ENCODE data around the gene ZNF710.

The ZNF710 gene

GRCh38 chr15:89985111-89985510 is 16.0 kb upstream of the ZNF710 start:
- no peaks in the 10 kb centered on the region for H3K36me3 ChIP-seq (ENCODE audit: control insufficient read depth, low read length)
- H3K4me1 ChIP-seq (ENCODE audit: control insufficient read depth, low read length): no peaks in the 10 kb centered on the region
- H3K27ac ChIP-seq (ENCODE audit: low read depth, low read length): no peak overlapping the region
- H3K79me2 ChIP-seq (ENCODE audit: control insufficient read depth, low read length): no peaks in the 10 kb centered on the region
- no peaks in the 10 kb centered on the region; the same call in 1 of the 2 replicates for H3K9me3 ChIP-seq (ENCODE audit: control insufficient read depth, insufficient read depth, low read length)
- no peak overlapping the region for H3K4me3 ChIP-seq (ENCODE audit: low read length)
- TF ChIP-seq EZH2phosphoT487 (IDR thresholded peaks at IDR 0.05; ENCODE audit: borderline replicate concordance, low read length) (no peak), CTCF (IDR thresholded peaks at IDR 0.05; ENCODE audit: low read depth, low read length, poor library complexity, severe bottlenecking) (no peak)
- H3K27me3 ChIP-seq (ENCODE audit: control insufficient read depth, low read length): peaks cover 10% of the 10 kb centered on the region; the same call in 1 of the 2 replicates
- no peaks in the 10 kb centered on the region for H4K20me1 ChIP-seq (ENCODE audit: control insufficient read depth, insufficient read depth, low read depth, low read length)
- no peaks in the 10 kb centered on the region for H3F3A ChIP-seq (ENCODE audit: control insufficient read depth, insufficient read depth)
- H3K4me2 ChIP-seq (ENCODE audit: low read length): no peak overlapping the region
- no peaks in the 10 kb centered on the region for H3K9me2 ChIP-seq (replicated peaks; ENCODE audit: control insufficient read depth, low read length)

GRCh38 chr15:89991312-89991711 is 9.8 kb upstream of the ZNF710 start:
- no peaks in the 10 kb centered on the region for H3K79me2 ChIP-seq (ENCODE audit: control insufficient read depth, low read length)
- peaks cover 3% of the 10 kb centered on the region; the same call in 1 of the 2 replicates for H3K27me3 ChIP-seq (ENCODE audit: control insufficient read depth, low read length)
- no peak for TF ChIP-seq CTCF (IDR thresholded peaks at IDR 0.05; ENCODE audit: low read depth, low read length, poor library complexity, severe bottlenecking)
- TF ChIP-seq EZH2phosphoT487 (IDR thresholded peaks at IDR 0.05; ENCODE audit: borderline replicate concordance, low read length): no peak
- no peaks in the 10 kb centered on the region for H3K36me3 ChIP-seq (ENCODE audit: control insufficient read depth, low read length)
- H3K9me3 ChIP-seq (ENCODE audit: control insufficient read depth, insufficient read depth, low read length): no peaks in the 10 kb centered on the region
- H4K20me1 ChIP-seq (ENCODE audit: control insufficient read depth, insufficient read depth, low read depth, low read length): no peaks in the 10 kb centered on the region
- 0 out of 2 replicates have a peak, but pooled peaks cover under 1% of the 10 kb centered on the region for H3F3A ChIP-seq (ENCODE audit: control insufficient read depth, insufficient read depth)
- no peaks in the 10 kb centered on the region for H3K9me2 ChIP-seq (replicated peaks; ENCODE audit: control insufficient read depth, low read length)
- H3K4me3 ChIP-seq (ENCODE audit: low read length): no peak overlapping the region
- no peak overlapping the region for H3K27ac ChIP-seq (ENCODE audit: low read depth, low read length)
- H3K4me2 ChIP-seq (ENCODE audit: low read length): no peak overlapping the region
- H3K4me1 ChIP-seq (ENCODE audit: control insufficient read depth, low read length): no peaks in the 10 kb centered on the region

GRCh38 chr15:89993349-89993748 is 7.8 kb upstream of the ZNF710 start:
- no peaks in the 10 kb centered on the region for H3K36me3 ChIP-seq (ENCODE audit: control insufficient read depth, low read length)
- H3K4me1 ChIP-seq (ENCODE audit: control insufficient read depth, low read length): no peaks in the 10 kb centered on the region
- H3K4me3 ChIP-seq (ENCODE audit: low read length): no peak overlapping the region
- TF ChIP-seq CTCF (IDR thresholded peaks at IDR 0.05; ENCODE audit: low read depth, low read length, poor library complexity, severe bottlenecking): no peak
- TF ChIP-seq EZH2phosphoT487 (IDR thresholded peaks at IDR 0.05; ENCODE audit: borderline replicate concordance, low read length): no peak
- H3K79me2 ChIP-seq (ENCODE audit: control insufficient read depth, low read length): no peaks in the 10 kb centered on the region
- no peaks in the 10 kb centered on the region for H3K9me2 ChIP-seq (replicated peaks; ENCODE audit: control insufficient read depth, low read length)
- no peaks in the 10 kb centered on the region for H3K9me3 ChIP-seq (ENCODE audit: control insufficient read depth, insufficient read depth, low read length)
- 0 out of 2 replicates have a peak, but pooled peaks cover 3% of the 10 kb centered on the region for H3F3A ChIP-seq (ENCODE audit: control insufficient read depth, insufficient read depth)
- no peak overlapping the region for H3K27ac ChIP-seq (ENCODE audit: low read depth, low read length)
- H4K20me1 ChIP-seq (ENCODE audit: control insufficient read depth, insufficient read depth, low read depth, low read length): no peaks in the 10 kb centered on the region
- peaks cover 12% of the 10 kb centered on the region for H3K27me3 ChIP-seq (ENCODE audit: control insufficient read depth, low read length)
- no peak overlapping the region for H3K4me2 ChIP-seq (ENCODE audit: low read length)
